GM18867 (cell line): ENCODE data around the gene ACTN4.

ENCODE experiments used
- ATAC-seq: cut with Tn5 transposase; IDR thresholded peaks from one replicate; pipeline ENCODE4 v1.9.1; 2021; ENCODE audit warnings: mild to moderate bottlenecking, moderate library complexity; ENCODE audit not compliant: unreplicated experiment

ACTN4 gene

GRCh38 chr19:38721979-38722773 is 74.7 kb downstream of the ACTN4 start:
- no peak for ATAC-seq

- ATAC-seq: no peak
Measured at GRCh38 chr19:38722947-38723605, 75.6 kb downstream of the ACTN4 start.

GRCh38 chr19:38723606-38723965 is 76.1 kb downstream of the ACTN4 start:
- no peak for ATAC-seq

GRCh38 chr19:38723990-38724854 is 76.8 kb downstream of the ACTN4 start:
- no peak for ATAC-seq

GRCh38 chr19:38725469-38726283 is 78.2 kb downstream of the ACTN4 start:
- no peak for ATAC-seq

GRCh38 chr19:38726284-38726673 is 78.8 kb downstream of the ACTN4 start:
- no peak for ATAC-seq

- no peak for ATAC-seq
Measured at GRCh38 chr19:38726761-38727301, 79.4 kb downstream of the ACTN4 start.

GRCh38 chr19:38727306-38727867 is 79.9 kb downstream of the ACTN4 start:
- ATAC-seq: no peak

GRCh38 chr19:38727868-38728660 is 80.6 kb downstream of the ACTN4 start:
- no peak for ATAC-seq

- no peak for ATAC-seq
Measured at GRCh38 chr19:38728752-38729541, 81.5 kb downstream of the ACTN4 start.

- ATAC-seq: no peak
Measured at GRCh38 chr19:38729653-38730469, 82.4 kb downstream of the ACTN4 start.

GRCh38 chr19:38730470-38730730 is 83.0 kb downstream of the ACTN4 start:
- ATAC-seq: no peak

GRCh38 chr19:38730731-38731589 is 83.5 kb downstream of the ACTN4 start:
- no peak for ATAC-seq

- no peak for ATAC-seq
Measured at GRCh38 chr19:38731654-38732301, 84.3 kb downstream of the ACTN4 start.

GRCh38 chr19:38733241-38733492 is 85.7 kb downstream of the ACTN4 start:
- no peak for ATAC-seq

- ATAC-seq: no peak
Measured at GRCh38 chr19:38733493-38734175, 86.2 kb downstream of the ACTN4 start.

GRCh38 chr19:38734176-38734425 is 86.7 kb downstream of the ACTN4 start:
- ATAC-seq: no peak
